OCI-M2 (cell line): ENCODE data around the gene SLC8A1.

Source experiments
- DNase-seq: peaks from one replicate; lab custom pipeline; 2025; ENCODE audit not compliant: unreplicated experiment; lab: John Stamatoyannopoulos, UW

Gene SLC8A1

DNA sequence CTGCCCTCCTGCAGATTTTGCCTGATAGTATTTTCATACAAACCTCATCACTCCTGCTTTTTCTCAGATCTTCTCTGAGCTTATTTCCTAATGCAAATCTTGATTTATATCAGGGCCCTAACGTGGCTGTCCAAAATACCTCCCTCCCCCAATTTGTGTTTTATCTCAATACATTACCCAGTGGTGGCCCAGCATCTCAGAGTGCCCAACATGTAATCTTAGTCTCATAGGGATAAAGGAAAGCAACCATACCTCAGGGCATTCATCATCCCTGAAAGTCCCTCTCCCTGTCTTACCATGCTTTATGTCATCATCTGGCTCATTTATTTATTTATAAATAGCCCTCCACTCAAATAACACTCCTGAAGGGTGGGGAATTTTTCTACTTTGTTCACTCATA, 135.3 kb downstream of the SLC8A1 start:
- no peak for DNase-seq

DNA sequence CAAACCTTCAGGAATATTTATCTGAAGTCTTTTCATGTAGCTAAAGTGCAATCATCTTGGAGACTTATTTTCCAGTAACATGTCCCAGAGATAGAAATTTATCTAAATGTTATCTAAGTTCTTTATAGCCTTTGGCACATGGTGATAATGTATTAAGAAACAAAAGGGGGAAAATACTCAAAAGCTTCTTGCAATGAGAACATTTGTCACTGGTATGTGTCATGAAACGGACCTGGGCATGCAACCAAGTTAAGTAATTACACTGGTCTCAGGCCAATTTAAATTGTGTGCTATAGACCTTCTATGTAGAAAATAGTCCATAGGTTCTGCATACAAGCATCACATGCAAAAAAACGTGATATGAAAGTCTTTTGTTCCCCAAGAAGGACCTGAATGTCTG, 136.2 kb downstream of the SLC8A1 start:
- no peak for DNase-seq

DNA sequence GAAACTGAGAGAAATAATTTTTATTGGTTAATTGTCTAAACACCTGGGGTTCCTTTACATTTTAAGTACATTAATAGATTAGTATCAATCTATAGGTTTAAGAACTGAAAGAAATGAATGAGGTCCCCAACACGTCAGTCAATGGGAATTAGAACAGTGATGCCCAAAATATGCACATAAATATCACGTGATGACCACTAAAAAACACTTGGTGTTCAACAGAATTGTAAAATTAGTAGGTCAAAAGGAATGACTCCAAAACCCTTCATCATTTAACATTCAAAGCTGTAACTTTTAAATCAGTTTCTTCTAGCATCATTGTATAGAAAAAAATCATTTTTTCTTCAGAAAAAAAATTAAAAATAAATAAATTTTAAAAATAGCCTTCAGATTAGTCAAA, 140.9 kb downstream of the SLC8A1 start:
- no peak for DNase-seq

DNA sequence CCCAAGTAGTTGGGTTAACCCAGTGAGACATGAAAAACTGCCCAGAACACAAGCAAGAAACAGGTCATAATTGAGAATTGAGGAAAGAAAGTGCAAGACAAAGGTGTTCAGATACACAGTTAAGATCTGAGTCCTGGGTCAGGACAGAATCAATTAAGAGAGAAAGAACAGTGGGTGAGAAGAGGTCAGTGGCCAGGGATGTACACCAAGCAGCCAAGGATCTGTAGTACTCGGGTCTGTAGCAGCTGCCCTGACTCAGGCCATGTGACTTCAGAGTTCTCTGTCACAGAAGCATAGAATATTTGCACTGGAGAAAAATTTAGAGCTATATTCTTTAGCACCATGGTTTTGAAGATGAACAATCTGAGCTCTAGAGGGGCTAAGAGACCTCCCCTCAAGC, 141.6 kb downstream of the SLC8A1 start:
- DNase-seq = no peak

DNA sequence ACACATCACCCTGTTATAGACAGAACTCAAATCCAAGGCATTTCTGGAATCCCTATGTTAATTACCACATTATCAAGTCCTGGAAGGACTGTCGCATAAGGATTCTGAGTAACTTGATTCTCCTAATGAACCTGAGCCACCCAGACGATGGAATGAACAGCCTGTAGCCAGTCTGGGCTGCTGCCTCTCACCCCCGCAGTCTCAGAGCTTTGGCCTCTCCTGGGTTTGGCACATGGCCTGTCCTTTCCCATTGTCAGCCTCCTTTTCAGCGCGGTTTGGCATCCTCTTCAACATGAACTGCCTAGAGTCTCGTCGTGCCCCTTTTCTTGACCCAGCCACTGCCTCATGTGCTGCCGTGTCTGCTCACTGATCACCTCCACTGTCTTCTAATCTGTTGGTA, 147.6 kb downstream of the SLC8A1 start:
- DNase-seq = no peak

DNA sequence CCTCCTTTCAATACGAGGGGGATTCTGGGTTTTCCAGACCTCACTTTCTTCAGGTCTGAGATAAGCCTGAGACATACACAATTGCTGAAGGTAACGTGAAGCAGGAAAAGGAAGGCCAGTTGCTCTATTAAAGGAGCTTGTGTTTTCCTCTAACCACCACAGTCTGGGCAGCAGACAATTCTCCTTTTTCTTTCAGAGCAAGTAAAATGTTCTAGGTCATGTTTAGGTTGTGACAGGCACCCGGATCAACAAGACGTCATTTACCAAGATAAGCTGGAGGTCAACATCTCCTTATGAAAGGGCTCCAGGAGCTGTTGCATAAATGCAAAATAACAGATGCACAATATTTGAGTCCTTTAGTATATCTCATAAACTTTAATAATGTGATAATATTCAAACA, 148.1 kb downstream of the SLC8A1 start:
- no peak for DNase-seq

DNA sequence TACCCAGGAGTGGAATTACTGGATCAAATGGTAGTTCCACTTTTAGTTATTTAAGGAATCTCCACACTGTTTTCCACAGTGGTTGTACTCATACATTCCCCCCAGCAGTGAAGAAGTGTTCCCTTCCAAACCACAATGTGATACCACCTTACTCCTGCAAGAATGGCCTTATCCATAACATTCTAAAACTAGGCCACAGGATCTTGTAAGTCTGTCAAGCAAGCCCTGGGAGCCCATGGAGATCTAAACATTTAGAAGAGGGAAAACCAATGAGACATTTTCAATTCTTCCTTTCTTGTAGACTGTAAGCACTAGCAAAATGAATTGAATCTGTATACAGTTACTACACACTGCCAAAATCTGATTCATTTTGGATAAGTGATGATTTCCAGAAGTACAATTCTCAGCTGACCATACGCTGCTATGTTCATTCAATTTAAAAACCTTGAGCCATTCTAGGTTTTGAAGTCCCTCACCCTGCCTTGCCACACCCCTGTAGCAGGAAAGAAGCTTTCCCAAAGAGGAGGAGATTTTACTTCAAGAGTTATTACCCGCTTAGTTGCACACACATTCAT, 149.1 kb downstream of the SLC8A1 start:
- no peak for DNase-seq

DNA sequence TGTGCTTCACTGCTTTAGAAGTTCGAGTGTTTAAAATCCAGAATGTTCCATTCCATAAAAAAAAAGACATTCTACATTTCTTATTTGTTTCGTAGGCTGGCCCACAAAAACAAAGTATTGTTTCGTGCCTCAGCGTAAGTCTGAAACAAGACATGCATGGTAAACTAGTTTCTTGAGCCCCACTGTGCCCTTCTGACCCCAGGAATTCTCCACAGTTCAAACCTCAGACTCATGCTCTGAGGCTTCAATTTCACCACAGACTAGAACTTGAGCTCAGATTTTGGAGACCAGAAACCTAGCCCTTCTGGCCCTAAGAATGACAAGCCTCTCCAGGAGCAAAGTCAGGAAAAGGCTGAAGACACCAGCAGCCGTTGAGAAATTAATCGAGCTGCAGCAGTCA, 151.5 kb downstream of the SLC8A1 start:
- no peak for DNase-seq

DNA sequence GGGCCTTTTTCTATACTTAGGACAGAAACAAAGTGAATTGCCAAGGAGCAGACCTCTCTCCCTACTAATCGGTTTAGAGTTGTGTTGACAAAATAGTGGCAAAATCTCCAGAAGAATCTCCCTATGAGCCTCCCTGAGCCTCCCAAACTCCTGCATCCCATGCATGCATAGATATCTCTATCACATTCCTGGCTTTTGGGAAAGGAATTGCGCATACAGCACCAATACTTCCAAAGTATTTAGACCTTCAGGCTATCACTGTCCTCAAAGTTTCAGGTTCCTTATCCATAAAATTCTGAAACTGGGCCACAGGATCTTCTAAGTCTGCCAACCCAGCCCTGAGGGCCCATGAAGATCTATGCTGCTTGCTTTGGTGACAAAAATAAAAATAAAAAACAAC, 152.1 kb downstream of the SLC8A1 start:
- no peak for DNase-seq

DNA sequence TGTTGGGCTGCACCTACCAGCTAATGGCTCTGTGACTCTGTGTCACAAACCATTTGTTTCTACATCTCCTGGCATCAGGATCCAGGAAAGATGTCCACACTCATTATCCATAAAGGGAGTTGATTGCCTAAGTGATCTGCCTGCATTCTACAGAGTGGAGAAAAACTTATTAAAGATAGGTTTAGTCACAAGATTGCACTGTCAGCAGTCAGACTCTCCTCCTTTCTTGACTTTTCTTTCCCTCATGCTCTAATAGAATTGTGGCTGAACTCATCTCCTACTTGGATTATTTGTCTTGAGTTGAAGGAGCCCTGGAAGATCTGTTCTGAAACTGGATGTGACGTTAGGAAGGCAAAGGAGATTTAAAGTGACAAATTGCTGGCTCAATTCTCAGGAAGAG, 152.7 kb downstream of the SLC8A1 start:
- DNase-seq = no peak

DNA sequence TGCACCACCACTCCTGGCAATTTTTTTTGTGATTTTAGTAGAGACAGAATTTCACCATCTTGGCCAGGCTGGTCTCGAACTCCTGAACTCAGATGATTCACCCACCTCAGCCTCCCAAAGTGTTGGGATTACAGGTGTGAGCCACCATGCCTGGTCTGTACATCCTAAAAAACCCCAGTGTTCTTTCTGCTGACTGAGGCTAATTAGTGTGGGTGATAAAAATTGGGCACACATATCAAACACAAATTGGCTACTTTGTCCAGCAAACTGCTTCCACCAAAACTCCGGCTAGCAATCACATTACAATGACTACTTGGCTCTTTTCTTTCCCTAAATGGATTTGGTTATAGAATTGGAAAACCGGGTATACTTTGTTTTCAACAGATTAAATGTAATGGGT, 153.9 kb downstream of the SLC8A1 start:
- DNase-seq = no peak

DNA sequence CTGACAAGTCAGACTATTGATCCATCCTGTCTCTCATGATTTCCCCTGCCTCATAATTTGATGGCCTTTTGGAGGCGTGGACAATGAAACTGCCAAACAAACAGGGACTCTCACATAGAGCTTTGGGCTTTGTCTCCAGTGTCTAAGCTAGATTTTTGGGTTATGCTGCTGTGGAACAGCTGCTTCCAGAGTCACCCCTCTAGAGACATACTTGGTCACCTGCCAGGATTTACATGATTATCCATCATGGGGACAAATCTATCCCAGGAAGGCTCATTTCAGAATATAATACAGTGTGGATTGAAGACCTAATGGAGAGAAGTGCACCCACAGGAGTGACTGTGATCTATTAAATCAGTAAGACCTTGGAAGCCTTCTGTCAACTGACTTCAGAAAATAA, 159.6 kb downstream of the SLC8A1 start:
- DNase-seq = no peak

DNA sequence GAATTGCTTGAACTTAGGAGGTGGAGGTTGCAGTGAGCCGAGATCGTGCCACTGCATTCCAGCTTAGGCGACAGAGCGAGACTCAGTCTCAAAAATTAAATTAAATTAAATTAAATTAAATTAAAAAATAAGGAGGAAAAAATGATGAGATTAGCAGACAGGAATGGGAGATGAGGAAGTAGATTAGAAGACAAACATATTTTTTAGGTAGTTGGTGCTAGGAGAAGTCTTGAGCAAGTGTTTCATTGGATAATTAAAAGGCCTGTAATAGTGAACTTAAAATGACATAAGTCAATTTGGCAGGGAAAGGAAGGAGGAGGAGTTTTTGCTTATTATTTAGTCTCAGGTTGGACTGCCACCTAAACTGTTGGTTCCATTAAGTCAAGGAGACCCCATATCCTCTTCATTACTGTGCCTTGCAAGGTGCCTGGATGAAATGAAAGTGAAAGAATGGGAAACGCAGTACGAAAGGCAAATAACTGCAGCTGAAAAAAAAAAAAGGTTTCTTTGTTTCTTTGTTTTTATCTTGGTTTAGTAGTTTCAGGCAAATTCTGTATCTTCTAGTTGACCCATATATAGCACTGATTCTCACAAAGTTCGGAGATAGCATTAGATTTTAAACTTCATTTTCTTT, 162.0 kb downstream of the SLC8A1 start:
- DNase-seq = no peak

DNA sequence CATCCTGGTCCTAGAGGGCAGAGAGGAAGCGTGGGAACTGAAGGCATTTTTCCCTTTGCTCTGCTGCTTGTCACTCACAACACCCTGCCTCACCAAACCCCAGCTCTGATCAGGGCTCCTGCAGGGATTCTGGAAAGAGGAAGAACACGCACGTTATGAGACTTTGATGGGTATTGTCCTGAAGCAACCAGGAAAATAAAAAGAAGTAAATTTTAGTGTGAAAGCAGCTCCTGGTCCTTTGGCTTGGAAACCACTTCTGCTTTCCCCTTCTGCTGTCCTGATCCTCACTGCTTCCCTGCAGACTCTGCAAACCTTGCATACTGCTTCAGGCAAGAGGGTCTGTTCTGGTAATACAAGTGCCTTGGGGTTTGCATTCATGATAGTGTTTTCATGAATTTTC, 164.1 kb downstream of the SLC8A1 start:
- no peak for DNase-seq

DNA sequence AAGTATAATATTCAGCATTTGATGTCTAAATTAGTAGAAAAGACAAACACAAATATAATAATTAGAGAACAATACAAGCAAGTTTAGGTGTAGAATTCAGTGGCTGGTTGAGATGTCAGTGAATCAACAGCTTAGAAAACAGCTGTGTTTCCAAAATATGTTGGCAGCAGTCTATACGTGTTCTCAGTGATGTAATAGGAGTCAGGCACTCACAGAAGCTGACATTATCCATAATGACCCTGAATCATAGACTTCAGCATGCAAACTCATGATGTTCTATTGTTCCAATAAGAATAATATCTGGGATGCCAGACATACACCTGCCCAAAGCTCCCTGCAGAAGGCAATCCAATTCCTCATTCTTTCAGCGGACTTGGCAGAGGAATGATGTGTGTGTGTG, 164.7 kb downstream of the SLC8A1 start:
- DNase-seq = no peak

DNA sequence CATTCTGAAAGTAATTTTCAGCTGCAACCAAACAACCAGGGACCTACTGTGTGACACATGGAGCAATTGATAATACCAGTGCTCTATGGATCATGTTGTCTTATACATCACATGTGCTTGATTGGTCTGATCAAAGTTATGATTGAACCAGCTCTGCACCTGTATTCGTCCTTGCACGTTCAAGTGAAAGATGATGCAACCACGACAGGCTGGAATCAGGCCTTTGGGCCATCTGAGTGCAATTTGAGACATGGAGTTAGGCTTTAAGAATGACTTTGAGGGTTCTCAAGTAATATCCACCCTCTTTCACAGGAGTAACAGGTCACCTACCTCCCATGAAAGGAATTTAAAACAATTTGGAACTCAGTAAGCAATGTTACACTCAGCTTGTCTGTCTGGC, 165.2 kb downstream of the SLC8A1 start:
- DNase-seq = no peak

DNA sequence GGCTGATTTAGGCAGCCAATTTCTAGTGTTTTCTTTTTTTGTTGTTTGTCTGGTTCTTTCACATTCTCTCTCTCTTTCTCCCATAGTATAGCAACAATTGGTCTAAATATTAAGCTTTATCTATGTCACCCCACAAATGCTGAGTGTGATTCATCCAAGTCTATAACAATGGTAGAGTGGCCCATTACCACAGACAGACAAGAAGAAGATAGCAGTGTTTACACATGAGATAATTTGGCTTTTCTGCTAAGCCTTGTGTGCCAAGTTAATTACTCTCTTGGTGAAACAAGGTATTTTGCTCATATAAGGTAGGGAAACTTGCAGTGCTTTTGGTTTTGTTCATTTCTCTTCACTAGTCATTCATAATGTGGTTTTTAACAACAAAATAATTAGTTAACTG, 166.5 kb downstream of the SLC8A1 start:
- no peak for DNase-seq

DNA sequence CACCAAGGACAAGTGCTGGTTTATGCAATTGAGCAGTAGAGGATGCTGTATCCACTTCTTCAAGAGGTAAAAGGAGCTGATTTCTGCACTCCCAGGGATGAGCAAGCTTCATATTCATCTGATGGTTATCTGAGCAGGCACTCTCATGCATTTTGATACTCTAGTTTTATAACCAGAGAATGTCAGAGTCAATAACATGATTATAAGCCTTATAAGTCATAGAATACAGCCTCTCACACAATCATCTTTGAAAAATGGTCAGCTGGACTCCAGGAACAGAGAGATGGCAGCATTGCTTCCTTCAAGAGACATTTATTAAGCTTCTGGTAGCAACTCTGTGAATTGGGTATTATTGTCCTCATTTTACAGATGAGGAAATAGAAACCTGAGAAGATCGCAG, 167.1 kb downstream of the SLC8A1 start:
- no peak for DNase-seq

DNA sequence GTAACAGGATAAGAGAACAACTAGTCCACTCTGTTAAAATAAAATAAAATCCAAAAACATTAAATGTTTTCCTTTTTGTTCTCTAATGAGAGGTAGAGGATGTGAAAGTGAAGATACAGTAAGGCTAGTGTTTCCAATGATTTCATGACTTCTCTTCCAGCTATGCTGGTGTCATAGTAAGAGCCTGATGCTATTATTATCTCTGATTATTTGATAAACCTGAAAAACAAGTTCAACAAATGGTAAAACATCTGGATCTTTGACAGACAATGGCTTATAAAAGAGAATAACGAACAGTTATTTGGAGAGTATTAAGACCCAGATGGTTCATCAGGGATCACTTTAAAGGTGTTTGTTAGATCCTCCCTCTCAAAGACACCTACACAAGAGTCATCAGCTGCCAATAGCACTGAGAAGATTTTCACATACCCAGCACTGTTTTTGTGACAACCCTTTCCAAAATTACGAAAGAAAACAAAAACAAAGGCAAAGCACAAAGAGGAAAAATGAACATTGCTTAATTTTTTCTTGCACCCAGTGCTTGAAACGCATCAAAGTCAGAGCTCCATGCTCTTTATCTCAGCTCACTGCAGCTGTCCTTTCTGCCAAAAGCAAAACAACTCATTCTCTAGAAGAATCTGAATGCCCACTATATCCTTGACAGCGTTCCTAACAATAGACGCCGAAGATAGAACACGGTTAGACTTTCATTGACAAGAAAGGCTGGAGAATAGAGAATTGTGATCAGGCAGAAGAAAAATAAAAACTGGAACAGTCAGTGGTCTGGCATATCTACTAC, 168.6 kb downstream of the SLC8A1 start:
- no peak for DNase-seq

DNA sequence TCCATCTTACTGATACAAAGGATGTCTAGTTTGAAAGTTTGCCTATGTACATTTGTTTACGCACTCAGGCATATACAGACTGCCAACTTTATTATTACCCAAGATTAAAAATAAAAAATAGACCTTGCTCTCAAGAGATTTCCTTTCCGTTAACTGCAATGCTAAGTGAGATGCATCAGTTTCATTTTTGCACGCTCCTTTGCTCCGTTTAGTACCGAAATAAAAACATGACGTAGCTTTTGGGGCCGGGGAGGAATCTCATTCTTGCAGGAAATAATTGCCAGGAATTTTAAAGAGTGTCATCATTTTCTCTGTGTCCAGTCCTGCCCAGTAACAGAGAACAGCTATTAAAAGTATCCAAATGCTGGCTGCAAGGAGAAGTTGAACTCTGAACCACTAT, 169.5 kb downstream of the SLC8A1 start:
- no peak for DNase-seq

DNA sequence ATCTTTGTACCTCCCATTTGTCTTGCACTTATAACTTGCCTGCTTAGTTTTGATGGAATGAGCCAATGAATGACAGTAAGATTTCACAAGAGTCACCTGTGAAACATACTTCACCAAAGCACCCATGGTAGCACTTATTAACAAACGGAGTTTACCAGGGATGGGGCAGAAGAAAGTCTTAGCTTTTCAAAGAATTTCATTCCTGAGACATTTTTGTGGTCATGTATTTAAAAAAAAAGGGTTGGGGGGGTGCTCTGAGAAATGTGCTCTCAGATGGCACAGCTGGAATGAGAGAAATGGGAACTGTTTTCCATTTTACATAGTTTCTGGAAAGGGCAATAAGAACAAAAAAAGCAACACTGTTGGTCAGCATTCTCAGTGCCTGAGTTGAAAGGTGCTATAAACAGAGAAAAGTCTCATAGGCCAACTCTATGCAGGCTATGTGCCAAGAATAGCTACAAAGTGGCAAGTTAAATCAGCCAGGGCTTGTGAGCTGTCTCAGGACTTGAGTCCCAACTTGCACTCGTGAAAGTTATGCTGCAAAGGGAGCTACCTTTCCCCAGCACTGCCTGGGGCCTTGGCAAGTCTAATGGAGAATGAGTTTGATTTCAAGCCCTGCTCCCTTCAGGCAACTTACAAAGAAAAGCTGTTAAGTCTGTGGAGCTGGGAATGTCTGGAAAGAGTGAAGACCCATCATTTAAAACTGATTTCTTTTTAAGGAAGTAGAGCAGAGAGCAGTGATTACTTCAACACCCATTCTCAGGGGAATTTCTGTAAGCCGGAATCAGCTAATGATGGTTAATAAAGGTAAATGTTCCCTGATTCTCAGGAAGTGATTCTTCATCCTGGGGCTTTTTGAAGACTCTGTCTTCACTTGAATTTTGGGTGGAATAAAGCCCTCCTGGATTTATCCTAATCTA, 170.6 kb downstream of the SLC8A1 start:
- DNase-seq = no peak

DNA sequence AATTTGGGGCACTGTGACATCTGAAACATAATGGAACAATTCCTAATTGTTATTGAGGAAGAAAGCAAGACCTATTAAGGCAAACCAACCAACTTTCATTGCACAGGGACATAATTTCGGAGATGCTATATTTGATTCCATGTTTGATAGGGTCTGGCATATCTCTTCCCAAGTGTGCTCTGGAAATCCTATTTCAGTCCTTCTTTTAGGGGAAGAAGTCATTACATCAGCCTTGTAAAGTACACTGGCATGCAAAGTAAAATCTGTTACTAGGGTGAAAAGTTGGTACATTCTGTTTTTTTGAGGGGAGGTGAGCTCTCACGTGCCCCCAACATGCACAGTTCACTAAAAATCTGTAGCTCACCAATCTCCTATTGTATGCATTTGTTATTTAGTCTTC, 172.4 kb downstream of the SLC8A1 start:
- no peak for DNase-seq
